GM21723 (cell line): ENCODE measurements around the gene IL6R.
A peak's percentile ranks its signal among the peaks of the same experiment; 100 is the strongest.

Experiments
- ATAC-seq: cut with Tn5 transposase; IDR thresholded peaks from one replicate; pipeline ENCODE4 v1.9.1; 2021; ENCODE audit warnings: mild to moderate bottlenecking, moderate library complexity; ENCODE audit not compliant: unreplicated experiment

The IL6R gene

GRCh38 chr1:154423988-154424326, 18.8 kb downstream of the IL6R start:
- no peak for ATAC-seq

GRCh38 chr1:154425172-154425571, 20.0 kb downstream of the IL6R start:
- no peak for ATAC-seq

GRCh38 chr1:154427173-154428139, 22.3 kb downstream of the IL6R start:
- ATAC-seq = no peak

GRCh38 chr1:154429118-154429517, 24.0 kb downstream of the IL6R start:
- no peak for ATAC-seq

GRCh38 chr1:154429841-154430611, 24.9 kb downstream of the IL6R start:
- ATAC-seq = no peak

GRCh38 chr1:154430903-154431302, 25.8 kb downstream of the IL6R start:
- no peak for ATAC-seq

GRCh38 chr1:154431586-154432373, 26.6 kb downstream of the IL6R start:
- ATAC-seq = no peak

GRCh38 chr1:154433161-154433764, 28.1 kb downstream of the IL6R start:
- ATAC-seq = no peak

GRCh38 chr1:154434346-154435085, 29.4 kb downstream of the IL6R start:
- no peak for ATAC-seq

- ATAC-seq = no peak
Measured at GRCh38 chr1:154435599-154436200, 30.6 kb downstream of the IL6R start.

- no peak for ATAC-seq
Measured at GRCh38 chr1:154436433-154436832, 31.3 kb downstream of the IL6R start.

- ATAC-seq = no peak
Measured at GRCh38 chr1:154440036-154440804, 35.1 kb downstream of the IL6R start.

- ATAC-seq = no peak
Measured at GRCh38 chr1:154441241-154441888, 36.2 kb downstream of the IL6R start.

GRCh38 chr1:154442006-154442740, 37.0 kb downstream of the IL6R start:
- ATAC-seq = no peak

GRCh38 chr1:154443274-154444013, 38.3 kb downstream of the IL6R start:
- no peak for ATAC-seq

GRCh38 chr1:154445040-154445472, 39.9 kb downstream of the IL6R start:
- peak; percentile 68 for ATAC-seq

GRCh38 chr1:154446292-154446691, 41.1 kb downstream of the IL6R start:
- no peak for ATAC-seq
